Activated CD4-positive, alpha-beta T cell treated with anti-CD3 and anti-CD28 coated beads, Interleukin-2, amount 50 U/mL, for 48 hours (primary cell): ENCODE results near the gene LILRB2.
"Not testable (repeated sequence)": the region's sequence is repeated elsewhere in the genome, so short reads cannot be mapped to it uniquely, and the experiment has no call there.

Source experiments
- DNase-seq, 2 experiments: peaks; one replicate each; pipeline ENCODE4 v3.0.0-alpha.2; 2020

LILRB2 gene

GRCh38 chr19:54271587-54271986, 9.3 kb downstream of the LILRB2 start:
- DNase-seq, result not testable (repeated sequence)

GRCh38 chr19:54271106-54271505, 9.8 kb downstream of the LILRB2 start:
- DNase-seq, result no peak

- no peak for DNase-seq
Measured at GRCh38 chr19:54268936-54269335, 12.0 kb downstream of the LILRB2 start.

DNA sequence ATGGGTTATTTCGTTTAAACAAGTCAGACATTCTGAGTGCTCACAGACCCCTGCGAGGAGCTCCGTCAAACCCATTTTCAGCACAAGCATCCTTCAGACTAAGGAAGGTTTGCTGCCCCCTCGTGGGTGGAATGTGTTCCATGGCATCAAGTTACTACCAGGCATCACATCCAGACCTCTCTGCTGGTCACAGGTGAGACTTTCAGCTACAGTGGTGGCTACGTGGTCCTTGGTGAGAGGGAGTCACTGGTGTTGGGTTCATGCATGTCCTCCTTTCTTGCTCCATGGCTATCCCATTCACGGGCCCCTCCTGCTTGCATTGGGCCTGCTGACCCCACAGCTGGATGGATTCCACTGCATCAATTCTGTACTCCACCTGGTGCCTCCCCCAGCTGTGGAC, 14.8 kb downstream of the LILRB2 start:
- peak; percentile 81 to 86 for DNase-seq

DNA sequence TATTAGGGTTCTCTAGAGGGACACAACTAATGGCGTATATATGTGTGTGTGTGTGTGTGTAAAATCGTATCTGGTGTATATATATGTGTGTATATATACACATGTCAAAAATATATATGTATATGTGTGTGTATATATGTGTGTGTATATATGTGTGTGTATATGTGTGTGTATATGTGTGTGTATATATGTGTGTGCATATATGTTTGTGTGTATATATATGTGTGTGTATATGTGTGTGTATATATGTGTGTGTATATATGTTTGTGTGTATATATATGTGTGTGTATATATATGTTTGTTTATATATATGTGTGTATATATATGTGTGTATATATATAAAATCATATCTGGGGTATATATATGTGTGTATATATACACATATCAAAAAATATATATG, 18.4 kb downstream of the LILRB2 start:
- DNase-seq, result no peak

DNA sequence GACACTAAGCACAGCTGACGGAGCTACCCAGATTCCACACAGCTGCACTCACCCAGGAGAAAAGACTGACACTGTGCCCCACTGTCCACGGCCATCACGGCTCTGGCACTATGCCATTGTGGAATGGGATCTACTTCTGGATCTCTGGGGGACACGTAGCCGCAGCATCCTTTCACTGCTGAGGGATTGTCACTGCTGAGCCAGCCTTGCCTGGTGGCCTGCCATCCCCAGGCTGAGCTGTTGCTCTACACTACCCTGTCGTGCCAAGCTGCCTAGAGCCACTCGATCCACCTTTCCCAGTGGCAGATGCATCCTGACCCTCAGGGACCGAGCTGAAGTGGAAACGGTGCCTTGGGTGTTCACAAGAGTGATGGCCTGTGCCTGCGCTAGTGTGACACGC, 18.8 kb downstream of the LILRB2 start:
- no peak for DNase-seq

- DNase-seq, result no peak
Measured at GRCh38 chr19:54257116-54257480, 23.8 kb downstream of the LILRB2 start, which contains the start of gene LILRB5. TSS of gene LILRB5 (minus strand) at chr19:54257273. CDS start at chr19:54257193, 80 bp downstream.

DNA sequence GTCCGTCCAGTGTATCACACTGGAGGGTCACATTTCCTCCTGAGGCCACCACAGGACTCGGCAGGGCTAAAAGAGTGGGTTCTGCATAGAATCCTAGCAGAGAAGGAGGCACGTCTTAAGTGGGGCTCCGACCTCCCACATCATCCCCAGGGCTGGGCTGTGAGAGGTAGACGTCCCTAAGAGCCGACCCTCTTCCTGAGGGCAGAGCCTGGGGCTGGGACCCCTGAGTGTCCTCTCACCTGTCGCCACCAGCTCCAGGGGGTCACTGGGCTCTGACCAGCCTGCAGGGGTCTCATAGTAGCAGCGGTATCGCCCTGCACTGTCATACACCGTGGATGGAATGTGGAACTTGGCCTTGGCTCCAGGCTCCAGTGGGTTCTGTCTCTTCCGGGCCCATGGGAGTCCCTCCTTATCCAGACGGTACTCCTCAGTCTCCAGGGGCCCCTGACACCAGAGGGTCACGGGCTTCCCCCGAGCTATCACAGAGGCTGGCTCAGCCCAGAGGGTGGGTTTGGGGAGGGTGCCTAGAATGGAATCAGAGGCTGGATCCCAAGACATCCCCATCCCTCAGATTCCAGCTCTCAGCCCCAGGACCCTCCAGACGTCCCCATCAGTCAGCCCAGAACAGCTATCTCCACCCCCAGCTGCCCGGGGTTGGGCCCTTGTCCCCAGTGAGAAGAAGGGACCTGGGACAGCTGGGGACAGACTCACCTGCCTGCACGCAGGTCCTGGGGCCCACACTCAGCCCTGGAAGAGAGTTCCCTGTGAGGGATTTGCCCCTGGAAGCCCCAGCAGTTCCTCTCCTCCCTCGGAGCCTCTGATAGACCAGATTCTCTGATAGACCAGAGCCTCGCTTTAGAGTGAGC, 24.4 kb downstream of the LILRB2 start:
- no peak for DNase-seq

DNA sequence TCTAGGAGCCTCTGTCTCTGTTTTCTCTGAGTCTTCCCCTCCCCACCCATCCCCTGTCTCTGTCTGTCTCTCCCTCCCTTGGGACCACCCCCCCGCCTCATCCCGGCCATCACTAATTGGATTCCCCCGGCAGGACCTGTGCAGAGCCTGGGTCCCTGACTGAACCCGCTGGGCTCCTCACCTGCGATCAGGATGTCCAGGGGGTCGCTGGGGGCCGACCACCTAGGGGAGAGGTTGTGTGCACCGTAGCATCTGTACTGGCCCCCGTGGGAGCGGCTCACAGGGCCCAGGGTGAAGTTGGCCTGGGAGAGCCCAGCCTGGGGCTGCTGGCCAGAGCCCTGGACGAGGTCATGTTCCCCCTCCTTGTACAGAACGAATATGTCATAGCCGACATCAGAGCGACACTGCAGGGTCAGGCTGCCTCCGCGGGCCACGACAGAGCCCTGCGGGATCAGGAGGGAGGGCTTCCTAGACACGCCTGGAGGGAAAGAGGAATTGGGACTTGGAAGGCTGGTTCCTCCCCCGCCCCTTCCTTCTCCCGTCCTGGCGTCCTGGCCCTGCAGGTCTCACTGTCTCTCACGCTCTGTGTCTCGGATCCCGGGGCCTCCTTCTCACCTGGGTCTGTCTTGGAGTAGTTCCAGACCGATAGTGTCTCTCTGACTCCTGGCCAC, 25.7 kb downstream of the LILRB2 start:
- no peak for DNase-seq

DNA sequence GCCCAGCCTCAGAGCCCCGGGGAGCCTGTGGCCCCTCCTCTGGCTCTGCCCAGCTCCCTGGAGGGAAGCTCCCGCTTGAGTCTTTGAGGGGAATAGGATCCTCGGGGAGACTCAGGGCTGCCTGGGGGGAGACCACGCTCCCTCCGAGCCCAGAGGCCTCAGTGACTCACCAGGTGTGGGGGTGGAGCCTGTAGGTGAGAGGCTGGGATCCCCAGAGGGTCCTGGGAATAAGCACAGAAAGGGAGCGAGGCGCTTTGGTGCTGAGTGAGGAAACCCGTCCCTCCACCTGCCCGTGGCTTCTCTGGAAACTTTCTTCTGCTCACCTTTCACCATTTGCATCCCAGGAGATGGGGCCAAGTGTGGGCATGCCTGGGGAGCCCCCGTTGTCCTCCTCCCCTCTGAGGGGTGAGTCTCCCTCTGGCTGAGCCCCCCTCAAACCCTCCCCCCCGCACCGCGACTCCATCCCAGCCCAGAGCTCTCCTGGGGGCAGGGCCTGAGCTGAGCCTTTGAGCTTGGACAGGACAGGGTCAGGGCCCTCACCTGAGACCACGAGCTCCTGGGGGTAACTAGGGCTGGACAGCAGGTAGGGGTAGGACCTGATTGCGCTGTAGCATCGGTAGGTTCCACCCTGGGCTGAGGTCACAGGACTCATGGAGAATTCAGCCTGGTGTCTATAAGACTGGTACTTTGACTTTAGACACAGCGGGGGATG, 26.6 kb downstream of the LILRB2 start:
- no peak for DNase-seq

GRCh38 chr19:54253331-54254194, 27.3 kb downstream of the LILRB2 start:
- no peak for DNase-seq

DNA sequence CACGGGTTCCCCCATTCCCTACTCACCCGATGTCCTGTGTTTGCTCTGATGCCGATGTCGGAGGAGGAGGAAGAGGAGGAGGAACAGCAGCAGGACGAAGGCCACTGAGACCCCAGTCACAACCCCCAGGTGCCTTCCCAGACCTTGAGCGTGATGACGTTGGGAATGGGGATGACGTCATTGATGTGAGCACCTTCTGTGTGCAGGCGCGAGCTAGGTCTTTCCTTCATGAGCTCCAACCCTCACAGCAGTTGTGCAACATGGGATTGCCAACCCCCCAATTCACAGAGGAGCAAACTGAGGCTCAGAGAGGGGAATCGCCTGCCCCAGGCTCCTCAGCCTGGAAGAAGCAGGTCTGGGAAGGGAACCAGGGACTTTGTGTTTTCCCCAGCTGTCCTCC, 28.1 kb downstream of the LILRB2 start:
- DNase-seq, result no peak

DNA sequence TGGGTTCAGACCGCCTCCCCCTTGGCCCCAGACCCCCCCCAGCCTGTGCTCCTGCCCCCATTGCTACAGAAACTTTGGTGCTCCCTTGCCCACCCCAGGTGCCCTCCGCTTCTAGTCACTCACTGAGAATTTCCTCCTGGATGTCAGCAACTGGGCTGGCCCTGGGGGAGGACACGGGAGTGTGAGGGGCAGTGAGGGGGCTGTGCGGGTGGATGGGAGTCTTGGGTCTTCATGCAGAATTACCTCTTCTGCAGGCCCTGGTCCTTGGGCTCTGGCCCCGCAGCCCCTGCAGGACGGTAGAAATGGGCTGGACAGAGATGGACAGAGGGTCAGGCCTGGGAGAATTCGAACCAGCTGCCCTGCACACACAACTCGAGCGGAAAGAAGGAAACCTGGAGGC, 28.7 kb downstream of the LILRB2 start:
- DNase-seq, result no peak

GRCh38 chr19:54248016-54248601, 32.8 kb downstream of the LILRB2 start:
- peak; percentile 57 to 68 for DNase-seq

DNA sequence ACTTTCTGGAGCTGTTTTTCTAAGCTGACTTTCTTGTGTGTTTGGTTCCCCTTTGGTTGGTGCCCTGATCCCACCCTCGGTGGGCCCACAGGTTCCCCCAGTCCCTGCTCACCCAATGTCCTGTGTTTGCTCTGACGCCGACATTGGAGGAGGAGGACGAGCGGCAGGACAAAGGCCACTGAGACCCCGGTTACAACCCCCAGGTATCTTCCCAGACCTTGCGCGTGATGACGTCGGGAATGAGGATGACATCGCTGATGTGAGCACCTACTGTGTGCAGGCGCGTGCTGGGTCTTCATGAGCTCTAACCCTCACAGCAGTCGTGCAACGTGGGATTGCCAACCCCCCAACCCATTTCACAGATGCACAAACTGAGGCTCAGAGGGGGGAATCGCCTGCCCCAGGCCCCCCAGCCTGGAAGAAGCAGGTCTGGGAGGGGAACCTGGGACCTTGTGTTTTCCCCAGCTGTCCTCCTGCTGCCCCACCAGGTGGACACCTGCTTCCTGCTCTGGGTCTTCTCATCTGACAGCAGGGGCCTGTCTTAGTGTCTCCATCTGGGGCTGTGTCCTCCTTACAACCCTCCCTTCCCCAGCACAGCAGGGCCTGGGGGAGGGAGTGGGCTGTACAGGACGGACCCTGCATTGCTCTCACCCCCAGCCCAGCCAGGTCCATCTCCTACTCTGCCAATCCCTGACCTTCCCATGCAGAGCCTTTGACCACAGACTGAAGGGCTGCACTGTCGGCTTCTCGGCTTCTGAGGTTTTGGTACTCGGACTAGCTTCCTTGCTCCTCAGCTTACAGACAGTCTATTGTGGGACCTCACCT, 33.6 kb downstream of the LILRB2 start:
- DNase-seq, result no peak

GRCh38 chr19:54245936-54246335, 35.0 kb downstream of the LILRB2 start:
- DNase-seq, result no peak

DNA sequence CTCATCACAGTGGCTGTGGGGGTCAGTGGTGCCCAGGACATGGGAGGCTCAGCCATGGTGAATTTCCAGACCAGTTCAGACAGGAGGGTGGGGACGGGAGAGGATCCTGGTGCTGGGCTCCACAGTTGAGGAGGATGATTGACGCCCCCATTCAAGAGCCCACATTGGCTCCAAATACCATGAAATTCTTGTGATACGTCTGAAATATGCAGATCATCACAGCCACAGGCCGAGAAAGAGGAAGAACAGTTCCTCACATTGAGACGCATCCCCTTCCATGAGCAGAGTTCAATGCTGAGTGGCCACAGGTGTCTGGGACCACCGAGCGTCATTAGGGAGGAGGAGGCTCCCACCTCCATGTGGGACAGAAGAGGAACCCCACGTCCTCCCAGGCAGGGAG, 37.1 kb downstream of the LILRB2 start:
- not testable (repeated sequence) for DNase-seq

DNA sequence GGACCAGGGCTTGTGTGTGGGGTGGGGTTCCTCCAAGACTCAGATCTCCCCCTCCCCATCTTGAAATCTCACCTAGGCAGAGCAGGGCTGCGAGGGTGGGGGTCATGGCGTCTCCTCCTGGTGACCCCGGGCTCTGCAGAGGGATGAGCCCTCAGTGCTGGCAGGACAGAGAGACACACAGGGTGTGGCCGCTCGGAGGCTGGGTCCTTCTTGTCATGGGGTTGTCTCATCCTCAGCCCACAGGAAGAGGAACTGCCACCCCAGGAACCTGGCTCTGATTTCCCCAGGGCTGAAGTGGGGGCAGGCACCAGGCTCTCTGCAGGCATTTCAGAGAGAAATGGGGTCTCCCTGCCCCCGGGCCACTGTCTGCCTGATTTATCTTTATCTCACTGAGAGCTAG, 38.3 kb downstream of the LILRB2 start, which contains the start of gene LILRA6:
TSS of gene LILRA6 (minus strand) at position 145 of the 400 bp plus-strand sequence.
- not testable (repeated sequence) for DNase-seq

- not testable (repeated sequence) for DNase-seq
Measured at GRCh38 chr19:54242234-54242633, 38.7 kb downstream of the LILRB2 start.

DNA sequence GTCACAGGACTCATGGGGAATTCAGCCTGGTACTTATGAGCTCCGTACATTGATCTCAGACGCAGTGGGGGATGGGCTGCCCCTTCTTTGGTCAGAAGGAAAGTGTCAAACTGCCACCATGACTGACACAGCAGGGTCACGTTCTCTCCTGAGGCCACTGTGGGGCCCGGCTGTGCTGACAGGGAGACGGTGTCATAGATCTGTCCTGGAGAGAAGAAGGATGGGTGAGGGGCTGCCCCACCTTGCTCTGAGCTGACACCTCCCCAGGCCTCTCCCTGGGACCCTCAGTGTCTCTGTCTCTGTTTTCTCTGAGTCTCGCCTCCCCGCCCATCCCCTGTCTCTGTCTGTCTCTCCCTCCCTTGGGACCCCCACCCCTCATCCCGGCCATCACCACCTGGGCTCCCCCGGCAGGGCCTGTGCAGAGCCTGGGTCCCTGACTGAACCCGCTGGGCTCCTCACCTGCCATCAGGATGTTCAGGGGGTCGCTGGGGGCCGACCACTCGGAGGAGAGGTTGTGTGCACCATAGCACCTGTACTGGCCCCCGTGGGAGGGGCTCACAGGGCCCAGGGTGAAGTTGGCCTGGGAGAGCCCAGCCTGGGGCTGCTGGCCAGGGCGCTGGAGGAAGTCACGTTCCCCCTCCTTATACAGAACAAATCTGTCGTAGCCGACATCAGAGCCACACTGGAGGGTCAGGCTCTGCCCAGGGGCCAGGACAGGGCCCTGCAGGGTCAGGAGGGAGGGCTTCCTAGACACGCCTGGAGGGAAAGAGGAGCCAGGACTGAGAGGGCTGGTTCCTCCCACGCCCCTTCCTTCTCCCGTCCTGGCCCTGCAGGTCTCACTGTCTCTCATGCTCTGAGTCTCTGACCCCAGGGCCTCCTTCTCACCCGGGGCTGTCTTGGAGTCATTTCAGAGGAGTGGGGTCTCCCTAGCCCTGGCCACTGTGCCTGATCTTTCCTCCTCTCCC, 40.3 kb downstream of the LILRB2 start:
- DNase-seq, result not testable (repeated sequence)
